Kidney (tissue), 22 donors: ENCODE data around the gene OR4C15. TPM values are rescaled to one million over a fixed set of nuclear protein-coding genes. Genes with fewer than 3 reads are reported as not detected.

Source experiments
- DNase-seq, 5 donors: peaks; one replicate each; pipeline ENCODE4 v3.0.0-alpha.2; 2013 to 2020
- FAIRE-seq: peaks from 2 replicates; lab custom pipeline; 2012; peaks lifted over from hg19 to GRCh38; lab: Jason Lieb, UNC
- H3K27ac ChIP-seq, 2 donors: one replicate each; pipeline ENCODE4 v1.7.0; 2013; ENCODE audit warnings: low read depth in 2 of 2, low read length in 2 of 2, inconsistent platforms in 1 of 2
- H3K27me3 ChIP-seq: one replicate; pipeline ENCODE4 v1.7.1; 2013; ENCODE audit warnings: low read length, inconsistent platforms; ENCODE audit not compliant: control insufficient read depth, insufficient read depth
- H3K36me3 ChIP-seq, 3 donors: one replicate each; pipeline versions ENCODE4 v1.7.0 to v1.7.1; 2013; ENCODE audit warnings: low read length in 3 of 3, control low read depth in 1 of 3, inconsistent platforms in 1 of 3; ENCODE audit not compliant: insufficient read depth in 3 of 3, control insufficient read depth in 2 of 3
- H3K4me1 ChIP-seq, 3 donors: one replicate each; pipeline versions ENCODE4 v1.7.0 to v1.7.1; 2013; ENCODE audit warnings: low read length in 3 of 3, inconsistent platforms in 1 of 3, low read depth in 1 of 3; ENCODE audit not compliant: control insufficient read depth in 2 of 3, insufficient read depth in 2 of 3
- H3K4me3 ChIP-seq, 3 donors: one replicate each; pipeline versions ENCODE4 v1.7.0 to v1.8.1; 2013; ENCODE audit warnings: low read length in 3 of 3, control low read depth in 1 of 3, inconsistent platforms in 1 of 3
- H3K9ac ChIP-seq, 3 donors: one replicate each; pipeline versions ENCODE4 v1.7.0 to v1.7.1; 2013; ENCODE audit warnings: low read length in 3 of 3, control low read depth in 1 of 3, inconsistent platforms in 1 of 3
- H3K9me3 ChIP-seq, 3 donors: one replicate each; pipeline versions ENCODE4 v1.7.0 to v1.7.1; 2013; ENCODE audit warnings: low read length in 3 of 3, control low read depth in 1 of 3, inconsistent platforms in 1 of 3; ENCODE audit not compliant: control insufficient read depth in 2 of 3, insufficient read depth in 1 of 3
- CTCF ChIP-seq: IDR thresholded peaks from 3 replicates; pipeline ENCODE4 v1.5.1; 2012; ENCODE audit warnings: mild to moderate bottlenecking, moderate library complexity, borderline replicate concordance; ENCODE audit not compliant: insufficient read depth; ENCODE audit errors: extremely low read depth
- intact Hi-C: fragments of 100-400 bp; cut with DNase I; formaldehyde crosslinking; loops from one replicate; pipeline ENCODE4 v1.11.1; 2022
- long read RNA-seq, 10 donors: library from polyadenylated mRNA in 1 of 10; unstranded in 1 of 10; transcript quantifications; one replicate each; pipeline ENCODE4 v2.0.0 and lab custom pipeline, GENCODE V29; 2021 to 2026
- polyA plus RNA-seq: library from polyadenylated mRNA; stranded (reverse); fragments of 350-450 nt; fragmentation: Illumina TruSeq; extraction: RNeasy Lipid Tissue Mini Kit (QIAGEN cat#74804); gene quantifications from one replicate; pipeline ENCODE4 v1.2.3, GENCODE V29; 2014; ENCODE audit warnings: low read depth, low replicate concordance; ENCODE audit not compliant: insufficient read depth
- total RNA-seq: library from RNA; stranded (reverse); fragmentation: NEBNext Ultra II Directional; extraction: Animal tissue kit (Norgen Biotek cat#: 25700); gene quantifications from one replicate; pipeline ENCODE4 v1.2.1, GENCODE V29; 2021
- donor health status: control.
- donor health status: control.
- donor health status: control.
- donor health status: control.
- donor health status: control.
- donor health status: DM: yes; HTN: yes; CAD: no.
- donor health status: Normal renal cell carcinoma (clear cell type).

The OR4C15 gene
- total RNA-seq = not detected
- not detected for polyA plus RNA-seq
- long read RNA-seq, donor 1 = 0 reads
- long read RNA-seq, donor 2 = 0 reads
- long read RNA-seq, donor 3 = 0 reads
- long read RNA-seq, donor 4 = 0 reads
- long read RNA-seq, donor 5 = 0 reads
- long read RNA-seq, donor 6 = 0 reads
- long read RNA-seq, donor 7 = 0 reads
- long read RNA-seq, donor 8 = 0 reads
- long read RNA-seq, donor 9 = 0 reads
- long read RNA-seq, donor 10 = 0 reads

- Histone ChIP-seq H3K9me3 (peaks cover 0 to 3% (median 2%) of the 10 kb centered on the region in 3 donors), H3K36me3 (no peaks in the 10 kb centered on the region), H3K4me3 (no peak within 1 kb of the TSS), H3K27ac (no peak within 1 kb of the TSS), H3K27me3 (no peaks in the 10 kb centered on the region), H3K4me1 (no peaks in the 10 kb centered on the region), H3K9ac (no peak within 1 kb of the TSS)
- intact Hi-C loops = no loop called here
- DNase-seq (no peak), FAIRE-seq (no peak)
- TF ChIP-seq CTCF = no peak
Observed at GRCh38 chr11:55554169-55554568, at the start of gene OR4C15. OR4C15 (plus strand) TSS chr11:55554469; CDS start chr11:55554469, 0 bp downstream.

DNA sequence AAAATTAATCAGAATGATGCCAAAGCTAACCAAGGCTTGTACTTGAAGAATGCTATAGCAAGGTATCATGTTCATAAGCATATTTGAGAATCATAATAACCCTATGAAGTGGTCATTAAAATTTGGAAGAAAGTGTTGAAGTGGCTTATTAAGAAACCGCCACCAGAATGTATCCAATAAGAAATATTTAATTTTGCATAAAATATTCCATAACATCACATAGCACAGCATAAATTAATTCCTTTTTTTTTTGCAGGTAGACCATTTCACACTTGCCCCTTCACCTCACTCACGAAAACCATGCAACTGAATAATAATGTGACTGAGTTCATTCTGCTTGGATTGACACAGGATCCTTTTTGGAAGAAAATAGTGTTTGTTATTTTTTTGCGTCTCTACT lies 17.6 kb downstream of the OR4C15 start, which contains the start of gene OR4C16:
Gene OR4C16 (plus strand): TSS at position 301 of the 400 bp plus-strand sequence. CDS start 0 bp downstream, at position 301.
- Histone ChIP-seq H3K36me3 (no peaks in the 10 kb centered on the region), H3K4me3 (no peak within 1 kb of the TSS), H3K9me3 (peaks cover 1 to 4% (median 4%) of the 10 kb centered on the region in 3 donors), H3K4me1 (no peaks in the 10 kb centered on the region), H3K9ac (no peak within 1 kb of the TSS), H3K27ac (no peak within 1 kb of the TSS), H3K27me3 (no peaks in the 10 kb centered on the region)
- DNase-seq = no peak
- intact Hi-C loops = no loop called here
- no peak for FAIRE-seq
- TF ChIP-seq CTCF = no peak

- no peaks in the 10 kb centered on the region for H3K4me1 ChIP-seq
- FAIRE-seq = no peak
- H3K27me3 ChIP-seq = no peaks in the 10 kb centered on the region
- no peak for TF ChIP-seq CTCF
- no peak for DNase-seq
- intact Hi-C loops = no loop called here
- no peak overlapping the region for H3K4me3 ChIP-seq
- no peak overlapping the region for H3K27ac ChIP-seq
- H3K9me3 ChIP-seq = peaks cover 1 to 4% (median 4%) of the 10 kb centered on the region in 3 donors
- no peak overlapping the region for H3K9ac ChIP-seq
- no peaks in the 10 kb centered on the region for H3K36me3 ChIP-seq
Observed at GRCh38 chr11:55572548-55572947, 18.3 kb downstream of the OR4C15 start.

Other genes starting within 250 kb of the OR4C15 start
- gene OR4A16, start 211.3 kb upstream of the OR4C15 start, total RNA-seq = not detected
- gene OR4A16, start 211.3 kb upstream of the OR4C15 start, polyA plus RNA-seq = not detected
- not detected for gene OR4A15, start 186.5 kb upstream of the OR4C15 start, total RNA-seq
- gene OR4A15, start 186.5 kb upstream of the OR4C15 start, polyA plus RNA-seq = not detected
- gene OR4C16, start 17.7 kb downstream of the OR4C15 start, total RNA-seq = not detected
- not detected for gene OR4C16, start 17.7 kb downstream of the OR4C15 start, polyA plus RNA-seq
- not detected for gene OR4C11, start 53.2 kb downstream of the OR4C15 start, total RNA-seq
- gene OR4C11, start 53.2 kb downstream of the OR4C15 start, polyA plus RNA-seq = not detected
- not detected for gene OR4P4, start 80.6 kb downstream of the OR4C15 start, total RNA-seq
- gene OR4P4, start 80.6 kb downstream of the OR4C15 start, polyA plus RNA-seq = not detected
- gene OR4S2, start 93.9 kb downstream of the OR4C15 start, total RNA-seq = not detected
- not detected for gene OR4S2, start 93.9 kb downstream of the OR4C15 start, polyA plus RNA-seq
- gene OR4C6, start 107.7 kb downstream of the OR4C15 start, total RNA-seq = not detected
- not detected for gene OR4C6, start 107.7 kb downstream of the OR4C15 start, polyA plus RNA-seq
- not detected for gene OR5D13, start 219.0 kb downstream of the OR4C15 start, total RNA-seq
- gene OR5D13, start 219.0 kb downstream of the OR4C15 start, polyA plus RNA-seq = not detected
- not detected for gene OR5D14, start 241.1 kb downstream of the OR4C15 start, total RNA-seq
- gene OR5D14, start 241.1 kb downstream of the OR4C15 start, polyA plus RNA-seq = not detected